ENCODE data around the gene KLF7.

KLF7 gene

DNA sequence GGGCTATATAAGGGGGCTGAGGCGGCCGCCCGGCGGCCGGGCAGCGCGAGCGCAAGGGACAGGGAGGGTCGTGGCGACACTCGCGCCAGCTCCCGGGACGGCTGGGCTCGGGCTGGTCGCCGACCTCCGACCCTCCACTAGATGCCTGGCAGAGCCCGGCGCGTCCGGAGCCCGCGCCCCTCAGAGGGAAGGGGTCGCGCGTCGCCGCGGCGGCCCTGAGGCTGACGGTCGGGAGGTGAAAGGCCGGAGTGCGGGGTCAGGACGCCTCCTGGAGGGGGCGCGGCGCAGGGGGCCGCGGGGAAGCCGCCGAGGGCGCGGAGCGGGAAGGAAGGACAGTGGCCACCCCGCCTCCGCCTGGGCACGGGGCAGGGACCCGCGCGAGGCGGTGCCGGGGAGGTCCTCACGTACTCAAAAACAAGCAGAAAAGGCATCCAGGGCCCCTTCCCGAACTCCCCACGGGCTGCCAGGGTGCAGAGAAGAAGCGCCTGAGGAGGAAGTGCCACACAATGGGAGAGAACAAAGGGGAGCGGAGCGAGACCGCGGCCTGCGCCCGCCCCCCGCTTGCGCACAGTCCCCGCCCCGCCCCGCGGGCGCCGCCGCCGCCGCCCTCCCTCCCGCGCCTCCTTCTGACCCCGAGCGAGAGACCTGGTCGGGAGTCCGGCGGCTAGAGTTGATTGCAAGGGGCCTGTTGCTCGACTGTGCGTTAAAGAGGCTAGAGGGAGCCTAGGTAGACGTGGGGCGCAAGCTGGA, 776 bp upstream of the KLF7 start:
- peak; percentile 66 for DNase-seq (ENCODE audit: low spot score)

DNA sequence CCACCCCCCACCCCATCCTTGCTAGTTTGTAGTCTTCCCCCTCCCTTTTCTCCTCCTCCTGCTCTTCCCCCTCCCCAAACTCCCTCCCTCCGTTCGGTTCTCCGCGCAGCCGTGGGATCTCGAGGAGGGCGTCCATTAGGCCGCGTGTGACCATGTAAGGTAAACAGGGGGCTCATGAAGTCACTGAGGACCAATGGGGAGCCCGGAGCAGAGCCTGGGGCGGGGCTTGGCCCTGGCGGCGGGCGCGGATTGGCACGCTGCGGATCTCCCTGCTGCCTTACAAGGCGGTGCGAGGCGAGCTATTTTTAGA, 246 bp upstream of the KLF7 start:
- DNase-seq (ENCODE audit: low spot score): peak; percentile 100

DNA sequence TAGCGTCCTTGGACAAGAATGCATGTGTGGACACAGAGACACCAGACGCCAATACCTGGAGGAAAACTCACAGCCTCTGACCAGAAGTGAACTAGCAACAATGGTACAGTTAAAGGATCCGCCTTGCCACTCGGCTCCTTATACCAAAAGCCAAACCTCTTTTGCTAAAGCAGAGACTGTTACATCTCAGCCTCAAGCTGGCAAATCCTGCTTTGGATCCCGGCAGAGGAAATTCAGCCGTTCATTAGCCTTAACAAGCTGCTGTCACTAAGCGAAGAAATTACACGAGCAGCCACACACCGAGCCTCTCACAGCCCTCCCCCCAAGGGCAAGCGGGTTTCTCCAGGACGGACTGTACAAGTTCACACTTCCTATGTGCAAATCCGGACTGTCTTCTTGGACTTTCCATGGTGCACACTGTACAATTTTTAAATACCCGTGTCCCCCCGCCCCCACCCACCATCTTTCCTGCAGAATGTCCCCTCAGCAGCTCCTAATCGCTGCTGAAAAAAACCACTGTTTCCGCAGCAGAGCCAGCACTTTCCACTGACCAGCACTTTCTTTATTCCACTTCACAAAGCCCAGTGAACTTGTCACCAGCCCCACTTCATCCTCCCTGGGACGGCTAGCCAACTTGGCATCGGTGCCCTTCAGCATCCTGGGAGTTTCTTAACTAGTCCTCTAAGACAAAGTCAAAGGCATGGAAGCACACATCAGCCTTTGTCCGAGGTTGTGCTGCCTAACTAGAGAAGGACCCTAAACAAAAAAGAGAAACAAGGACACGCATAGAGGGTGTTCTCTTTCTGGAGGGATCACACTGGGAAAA, 1.5 kb downstream of the KLF7 start:
- peak; percentile 79 for DNase-seq (ENCODE audit: low spot score)

DNA sequence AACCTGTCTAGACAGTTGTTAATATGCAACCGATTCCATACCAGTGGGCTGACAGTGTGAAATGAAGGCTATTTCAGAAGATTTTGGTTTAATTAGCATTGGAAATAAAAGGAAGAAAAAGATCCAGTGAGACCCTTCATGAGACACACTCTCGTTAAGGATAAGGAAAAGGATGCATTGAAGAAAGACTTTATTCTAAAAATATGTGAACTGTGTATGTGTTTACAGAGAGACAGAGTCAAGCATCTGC, 2.1 kb downstream of the KLF7 start:
- DNase-seq (ENCODE audit: low spot score): no peak

DNA sequence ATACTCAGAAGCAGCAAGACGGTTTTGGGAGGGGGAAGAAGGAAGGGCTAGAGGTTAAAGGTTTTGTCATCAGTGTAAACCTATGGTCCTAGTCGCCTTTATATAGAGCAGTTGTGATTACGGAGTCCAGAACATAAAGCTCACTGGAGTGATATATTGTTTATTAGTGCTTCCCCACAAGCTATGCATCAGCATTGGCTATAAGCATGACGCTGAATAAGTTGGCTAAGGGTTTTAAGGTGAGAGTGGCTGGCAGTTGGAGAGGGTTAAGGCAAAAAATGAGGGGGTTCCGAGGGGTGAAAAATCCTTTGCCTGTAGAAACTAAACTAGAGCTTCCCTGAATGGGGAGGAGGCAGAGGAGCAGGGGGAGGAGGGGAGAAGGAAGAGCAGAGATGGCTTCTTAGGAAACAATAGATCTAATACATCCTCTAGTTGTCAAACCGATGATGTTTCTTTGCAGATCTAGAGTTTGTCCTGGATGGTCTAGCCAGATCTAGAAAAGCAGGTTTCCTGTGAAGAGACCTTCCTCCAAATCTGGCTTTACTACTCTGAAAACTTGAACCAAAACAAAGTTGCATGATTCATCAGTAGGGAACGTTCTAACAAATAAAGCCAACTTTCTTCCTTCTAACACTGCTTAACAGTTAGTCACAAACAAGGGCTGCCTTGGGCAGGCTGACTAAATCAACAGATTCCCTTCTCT, 2.5 kb downstream of the KLF7 start:
- DNase-seq (ENCODE audit: low spot score): peak; percentile 59

DNA sequence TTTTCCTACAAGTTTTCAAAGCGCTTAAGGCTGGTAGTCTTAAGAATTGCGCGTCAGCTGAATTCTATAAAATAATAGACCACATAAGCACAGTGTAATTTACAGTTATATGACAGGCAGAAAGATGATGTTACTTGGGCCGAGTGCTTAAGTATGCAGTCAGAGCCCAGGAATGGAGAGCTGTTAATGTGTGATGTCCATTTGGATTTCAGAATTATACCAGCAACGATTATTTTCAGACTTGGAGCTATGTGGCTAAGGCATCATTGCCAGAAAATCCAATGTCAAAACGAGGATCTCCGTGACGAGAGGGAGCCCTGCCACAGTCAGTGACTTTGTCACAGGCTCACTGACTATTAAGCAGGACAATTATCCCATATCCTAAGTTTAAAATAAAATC, 3.4 kb downstream of the KLF7 start:
- DNase-seq (ENCODE audit: low spot score): peak; percentile 65

DNA sequence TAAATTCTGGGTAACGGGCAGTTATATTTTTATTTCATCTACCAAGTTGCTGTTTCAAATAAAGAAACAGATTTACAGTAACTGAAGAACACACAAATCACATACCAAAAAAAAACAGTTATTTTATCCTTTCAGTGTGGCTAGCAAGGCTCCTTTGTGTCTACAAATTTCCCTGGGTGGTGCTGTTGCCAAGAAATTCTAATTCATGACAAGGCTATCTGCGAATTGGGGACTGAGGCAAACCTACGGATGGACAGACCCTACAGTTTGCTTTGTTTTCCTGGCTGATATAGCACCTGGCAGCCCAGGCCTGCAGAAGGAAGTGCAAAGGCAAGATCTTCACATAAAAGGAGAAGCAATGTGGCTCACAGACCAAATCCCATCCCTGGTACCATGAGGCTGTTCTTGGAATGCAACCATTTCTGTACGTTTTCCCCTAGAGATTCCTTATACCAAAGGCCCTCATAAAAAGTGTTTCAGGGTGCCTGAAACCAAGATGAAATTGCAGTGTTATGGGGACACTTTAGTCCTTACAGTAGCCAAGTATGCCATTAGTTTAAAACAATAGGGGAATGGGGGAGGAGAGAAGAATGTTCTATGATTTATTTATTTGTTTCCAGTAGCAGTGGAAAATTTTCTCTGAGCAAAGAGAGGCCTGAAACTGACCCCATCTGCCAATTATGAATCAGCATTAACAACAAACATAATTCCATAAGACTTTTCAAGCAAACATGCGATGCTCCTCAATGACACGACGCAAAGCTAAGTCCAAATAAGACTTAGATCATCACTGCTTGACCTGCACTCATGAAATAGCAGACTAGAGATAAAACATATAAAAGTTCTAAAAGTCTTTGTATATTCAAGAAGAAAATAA, 4.3 kb downstream of the KLF7 start:
- peak; percentile 67 for DNase-seq (ENCODE audit: low spot score)

DNA sequence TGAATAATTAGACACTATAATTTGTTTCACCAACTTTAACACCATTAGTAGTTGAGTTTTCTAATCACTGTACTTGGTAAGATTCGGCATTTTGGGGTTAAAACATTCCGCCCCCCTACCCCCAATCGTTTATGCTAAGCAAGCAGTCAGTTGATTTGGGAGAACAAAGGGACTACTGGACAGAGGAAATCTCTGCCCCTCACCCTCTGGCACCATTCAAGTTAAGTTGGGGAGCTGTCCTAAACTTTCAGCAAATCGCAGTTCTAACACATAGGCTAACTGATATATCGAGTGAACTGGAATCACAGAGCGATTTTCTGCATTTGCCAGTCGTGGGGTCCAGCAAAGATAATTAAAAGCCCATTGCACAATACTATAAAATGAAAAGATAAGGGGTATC, 5.6 kb downstream of the KLF7 start:
- no peak for DNase-seq (ENCODE audit: low spot score)

DNA sequence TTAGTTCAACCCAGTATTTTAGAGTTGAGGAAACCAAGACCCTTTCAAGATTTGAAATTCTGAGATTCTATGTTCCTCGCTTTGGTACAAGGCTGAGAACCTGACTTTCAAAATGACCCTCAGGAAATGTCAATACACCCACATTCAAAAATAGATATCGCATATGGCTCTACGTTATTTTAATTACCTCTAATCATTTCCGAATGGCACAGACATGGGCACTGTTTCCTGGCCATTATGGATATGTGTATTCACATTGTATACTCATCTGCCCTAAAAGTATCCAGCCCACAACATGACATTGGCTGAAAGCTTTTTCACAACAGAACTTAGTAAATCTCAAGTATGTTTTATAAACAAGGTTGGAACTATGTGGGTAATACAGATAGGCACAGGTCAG, 6.7 kb downstream of the KLF7 start:
- no peak for DNase-seq (ENCODE audit: low spot score)

DNA sequence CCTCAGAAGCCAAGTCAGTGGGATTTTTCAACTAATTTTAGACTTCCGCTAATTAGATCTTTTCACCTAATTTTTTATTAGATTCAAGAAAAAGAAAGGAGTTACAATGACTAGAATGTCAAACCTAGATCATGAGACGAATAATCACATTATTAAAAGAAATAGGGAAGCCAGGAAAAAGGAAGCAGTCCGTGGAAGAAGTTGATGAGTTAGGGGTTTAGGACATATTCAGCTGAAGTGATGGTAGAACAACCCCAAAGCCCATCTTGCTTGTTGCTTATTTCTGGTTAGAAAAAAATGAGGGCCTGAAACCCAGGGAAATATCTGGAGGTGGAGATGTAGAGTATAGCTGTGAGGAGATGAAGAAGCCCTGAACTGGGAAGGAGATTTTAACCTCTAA, 8.0 kb downstream of the KLF7 start:
- no peak for DNase-seq (ENCODE audit: low spot score)

DNA sequence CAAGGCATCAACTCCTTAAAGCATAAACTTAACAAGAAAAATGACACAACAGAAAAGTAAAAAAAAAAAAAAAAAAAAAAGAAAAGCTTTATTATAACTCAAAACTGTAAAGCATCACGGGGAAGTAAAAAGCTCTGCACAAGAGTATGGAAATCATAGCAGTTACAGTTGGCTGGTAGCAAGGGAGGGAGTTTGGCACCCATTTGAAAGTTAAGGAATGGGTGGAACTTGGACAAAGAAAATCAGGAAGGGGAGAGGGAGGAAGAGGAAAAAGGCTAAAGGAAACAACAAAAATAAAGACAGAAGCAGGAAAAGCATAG, 8.6 kb downstream of the KLF7 start:
- DNase-seq (ENCODE audit: low spot score): no peak

DNA sequence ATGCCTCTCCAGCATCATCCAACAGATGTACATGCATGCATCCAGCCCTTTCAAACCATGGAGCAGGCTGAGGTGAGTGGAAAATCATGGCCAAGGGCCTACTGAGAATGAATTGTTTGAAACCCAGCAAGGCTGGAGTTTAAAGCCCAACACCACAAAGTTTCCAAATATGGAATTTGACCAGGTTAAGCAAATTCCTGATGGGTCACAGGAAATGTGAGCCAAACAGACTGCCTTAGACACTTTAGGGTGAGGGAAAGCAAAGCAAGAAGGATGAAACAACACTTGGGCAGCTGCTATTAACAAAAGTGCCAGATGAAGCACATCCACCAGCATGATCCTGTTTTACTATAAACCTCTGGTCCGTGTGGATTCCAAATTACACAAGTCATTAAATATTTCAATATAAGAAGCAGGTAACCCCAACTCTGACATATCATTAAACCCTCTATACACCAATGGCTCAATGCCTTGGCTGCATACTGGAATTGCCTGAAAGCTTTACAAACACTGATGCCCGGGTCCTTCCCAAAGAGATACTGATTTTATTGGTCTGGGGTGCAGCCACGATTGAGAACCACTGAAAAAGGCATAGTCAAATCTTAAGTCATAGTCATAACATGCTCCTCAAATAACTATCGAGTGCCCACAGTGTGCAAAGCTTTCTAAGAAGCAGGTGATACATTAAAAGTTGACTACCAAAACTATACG, 9.1 kb downstream of the KLF7 start:
- no peak for DNase-seq (ENCODE audit: low spot score)

DNA sequence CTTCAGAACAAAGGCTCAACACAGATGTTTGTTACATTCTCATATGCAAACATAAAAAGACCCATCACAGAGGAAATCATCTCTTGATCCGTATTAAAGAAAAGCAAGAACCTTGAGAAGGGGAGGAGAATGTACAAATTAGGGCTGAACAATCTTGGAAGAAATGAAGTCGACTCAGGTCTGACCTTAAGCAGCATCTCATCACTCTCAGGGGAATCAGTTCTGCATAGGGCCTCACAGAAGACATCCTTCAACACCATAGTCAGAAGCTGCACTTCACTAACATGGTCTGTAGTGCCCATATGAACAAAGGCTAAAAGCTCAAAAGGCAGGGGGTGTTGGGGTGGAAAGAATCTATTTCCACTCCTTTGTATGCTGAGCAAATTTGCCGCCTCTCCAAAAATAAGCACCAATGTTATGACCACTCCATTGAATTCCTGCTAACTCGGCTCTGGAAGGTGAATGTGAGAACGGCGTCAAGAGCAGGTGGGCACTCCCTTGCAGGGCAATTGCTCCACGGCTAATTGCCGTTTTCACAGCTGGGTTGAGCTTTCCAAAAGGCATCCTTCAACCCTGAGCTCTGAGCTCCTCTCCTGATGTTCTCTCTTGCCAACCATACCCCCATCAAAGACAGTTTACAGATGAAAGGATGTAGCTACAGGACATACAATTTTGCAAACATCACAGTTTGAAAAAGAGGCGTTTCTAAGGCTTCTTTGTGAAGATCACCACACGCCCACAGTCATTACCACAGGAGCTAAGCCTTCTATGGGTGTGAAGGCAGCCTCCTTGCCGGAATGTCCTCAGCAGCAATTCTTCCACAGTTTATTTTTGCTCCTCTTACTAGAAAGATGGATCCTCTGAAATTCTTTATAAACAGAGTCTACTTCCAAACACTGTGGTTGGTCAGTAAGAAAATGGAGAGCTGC, 10.0 kb downstream of the KLF7 start:
- DNase-seq (ENCODE audit: low spot score): no peak

DNA sequence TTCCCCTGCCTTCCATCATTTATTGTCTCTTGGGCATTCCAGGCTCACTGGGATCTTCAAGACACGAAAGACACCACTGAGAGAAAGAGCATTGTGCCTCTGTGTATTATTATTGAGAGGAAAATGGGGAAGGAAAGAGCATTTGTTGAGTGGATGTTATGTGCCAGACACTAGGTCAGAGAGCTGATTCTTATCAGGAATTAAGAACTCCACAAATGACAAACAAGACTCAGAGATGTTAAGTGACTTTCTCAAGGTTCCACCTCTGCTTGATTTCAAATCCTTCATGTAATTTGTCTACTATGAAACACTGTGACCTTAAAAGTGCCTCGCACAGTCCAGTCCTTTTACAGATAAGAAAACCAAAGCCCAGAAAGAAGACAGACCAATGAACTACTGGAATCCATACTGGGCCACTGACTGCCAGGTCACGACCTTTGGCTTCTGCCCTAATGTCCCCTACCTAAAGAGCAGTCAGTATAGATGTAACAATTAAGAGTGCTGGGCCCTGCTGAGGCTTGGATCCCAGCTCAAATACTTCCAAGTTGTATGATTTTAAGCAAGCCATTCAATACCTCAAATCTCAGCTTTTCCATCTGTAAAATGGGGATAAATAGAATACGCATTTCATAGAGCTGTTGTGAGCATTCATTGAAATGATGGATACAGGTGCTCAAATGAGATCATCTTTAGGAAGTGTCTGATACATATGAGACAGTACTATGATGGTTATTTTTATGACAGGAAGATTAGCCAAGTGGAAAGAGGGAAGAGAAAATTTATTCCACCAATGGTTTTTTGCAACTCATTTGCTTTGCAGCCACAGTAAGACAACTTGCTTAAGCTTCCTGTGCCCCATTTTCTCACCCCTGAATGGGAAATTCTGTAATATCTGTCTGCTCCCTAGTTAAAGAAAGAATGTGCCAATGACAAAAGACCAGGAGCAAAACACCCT, 10.9 kb downstream of the KLF7 start:
- no peak for DNase-seq (ENCODE audit: low spot score)

DNA sequence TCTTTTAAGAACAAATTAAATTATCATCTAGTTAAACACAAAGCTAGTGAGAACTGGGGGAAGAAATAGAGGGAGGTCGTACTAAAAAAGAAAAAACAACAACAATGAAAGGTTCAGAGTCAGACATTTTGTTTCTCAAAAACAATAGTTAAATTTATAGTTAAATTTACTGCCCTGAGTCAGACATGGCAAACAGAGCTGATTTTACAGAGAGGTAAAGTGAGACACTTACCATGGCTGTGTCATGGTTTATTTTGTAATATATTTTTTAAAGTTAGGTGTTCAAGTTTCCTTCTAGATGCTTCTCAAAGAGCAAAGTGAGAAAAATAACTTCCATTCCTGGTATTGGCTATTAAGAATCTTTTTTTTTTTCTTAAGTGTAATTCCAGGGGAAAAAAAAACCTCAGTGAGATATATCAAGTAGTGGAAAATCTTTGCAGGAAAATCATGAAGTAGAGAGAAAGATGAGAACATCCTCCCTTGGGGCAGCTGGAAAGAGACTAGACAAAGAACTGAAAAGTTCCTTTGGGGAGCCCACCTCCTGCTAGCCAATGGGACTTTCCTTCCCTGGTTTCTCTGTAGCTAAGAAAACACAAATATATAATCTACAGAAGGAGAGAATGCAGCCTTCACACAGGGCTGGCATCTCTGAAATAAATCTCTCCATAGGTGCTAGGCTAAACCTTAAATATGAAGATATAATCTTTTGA, 12.3 kb downstream of the KLF7 start:
- no peak for DNase-seq (ENCODE audit: low spot score)

DNA sequence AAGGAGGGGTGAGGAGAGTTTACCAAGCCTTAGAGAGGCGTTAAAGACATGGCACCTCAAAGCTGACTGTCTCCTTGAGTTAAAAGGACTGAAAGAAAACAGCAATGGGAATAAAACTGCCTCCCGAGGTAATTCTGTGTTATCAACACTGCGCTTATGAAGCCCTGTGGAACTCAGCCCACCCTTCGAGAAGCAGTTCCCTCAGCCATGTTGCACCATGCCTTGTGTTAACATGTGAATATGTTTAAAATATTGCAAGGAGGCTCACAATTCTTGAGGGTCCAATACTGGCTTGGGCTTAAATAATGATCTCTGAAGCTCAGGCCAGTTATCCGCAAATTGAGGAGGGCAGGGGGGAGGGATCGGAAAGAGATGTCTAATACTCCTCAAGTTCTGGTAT, 14.7 kb downstream of the KLF7 start:
- no peak for DNase-seq (ENCODE audit: low spot score)

DNA sequence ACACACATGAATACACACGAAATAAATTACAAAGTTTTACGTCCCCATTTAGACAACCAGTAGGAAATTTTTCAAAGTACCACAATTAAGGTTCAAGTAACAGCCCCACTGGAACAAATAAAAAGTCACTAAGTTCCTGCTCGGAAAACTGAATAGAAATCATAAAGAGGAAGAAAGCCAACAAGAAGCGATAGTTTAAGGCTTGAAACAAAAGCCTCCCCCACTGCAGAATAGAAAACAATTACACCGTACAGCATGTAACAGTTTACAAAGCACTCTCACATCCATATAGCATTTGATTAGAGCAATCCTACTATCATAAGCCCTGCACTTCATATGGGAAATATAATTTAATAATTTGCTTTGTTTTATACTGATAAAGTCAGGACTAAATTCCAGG, 15.5 kb downstream of the KLF7 start:
- no peak for DNase-seq (ENCODE audit: low spot score)

DNA sequence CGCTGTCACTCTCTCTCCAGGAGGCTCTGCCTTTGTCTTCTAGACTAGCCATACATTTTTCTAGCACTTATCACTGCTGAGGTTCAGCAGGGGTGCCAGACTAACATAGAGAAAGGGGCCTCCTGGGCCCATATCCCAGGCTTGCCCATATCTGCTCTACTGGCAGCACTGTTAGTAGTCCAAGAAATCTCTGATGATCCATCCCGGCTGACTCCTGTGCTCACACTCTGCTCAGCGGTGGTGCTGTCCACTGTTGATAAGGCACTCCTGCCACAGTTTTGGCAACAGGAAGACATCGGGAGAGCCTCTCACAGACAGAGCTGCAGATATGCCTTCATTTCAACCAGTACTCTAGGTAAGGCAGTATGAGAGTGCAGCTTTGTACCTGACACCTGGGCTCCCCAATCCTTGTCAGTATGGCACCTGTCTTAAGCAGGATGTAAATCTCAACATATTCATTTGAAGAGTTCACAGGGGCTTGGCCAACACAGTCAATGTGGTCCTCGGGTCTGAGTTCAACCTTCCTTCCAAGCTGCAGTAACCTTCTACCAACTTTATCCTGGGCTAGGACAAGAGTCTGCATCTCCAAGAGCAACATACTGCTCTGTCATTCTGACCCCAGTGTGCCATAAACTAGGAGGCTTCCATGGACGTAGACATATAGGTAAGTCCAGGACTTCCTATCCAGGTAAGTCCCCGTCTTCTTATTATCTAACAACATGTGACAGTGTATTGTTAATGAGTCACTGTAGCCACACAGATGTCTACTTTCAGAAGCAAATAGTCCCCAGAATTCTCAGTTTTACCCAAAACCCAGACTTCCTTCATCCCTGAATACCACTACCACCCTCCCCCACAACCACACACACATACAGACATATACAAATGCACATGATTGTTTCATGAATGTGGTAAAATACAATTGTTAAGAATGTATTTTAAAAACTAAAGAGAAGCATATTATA, 16.2 kb downstream of the KLF7 start:
- DNase-seq (ENCODE audit: low spot score): peak; percentile 82
